ENCODE measurements around the gene XRCC2.

DNA sequence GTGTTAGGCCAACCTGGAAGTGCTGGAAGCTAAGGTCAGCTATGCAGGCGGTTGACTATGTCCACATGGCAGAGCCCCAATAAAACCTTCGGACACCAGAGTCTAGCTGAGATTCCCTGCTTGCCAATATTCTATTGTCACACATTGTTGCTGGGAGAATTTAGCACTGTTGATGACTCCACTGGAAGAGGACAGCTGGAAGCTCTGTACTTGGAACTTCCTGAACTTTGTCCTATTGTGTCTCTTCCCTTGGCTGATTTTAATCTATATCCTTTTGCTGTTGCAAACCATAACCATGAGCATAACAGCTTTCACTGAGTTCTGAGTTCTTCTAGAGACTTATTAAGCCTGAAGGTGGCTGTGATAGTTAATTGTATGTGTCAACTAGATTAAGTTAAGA, 12.0 kb downstream of the XRCC2 start:
- TF ChIP-seq, protein P1, sequence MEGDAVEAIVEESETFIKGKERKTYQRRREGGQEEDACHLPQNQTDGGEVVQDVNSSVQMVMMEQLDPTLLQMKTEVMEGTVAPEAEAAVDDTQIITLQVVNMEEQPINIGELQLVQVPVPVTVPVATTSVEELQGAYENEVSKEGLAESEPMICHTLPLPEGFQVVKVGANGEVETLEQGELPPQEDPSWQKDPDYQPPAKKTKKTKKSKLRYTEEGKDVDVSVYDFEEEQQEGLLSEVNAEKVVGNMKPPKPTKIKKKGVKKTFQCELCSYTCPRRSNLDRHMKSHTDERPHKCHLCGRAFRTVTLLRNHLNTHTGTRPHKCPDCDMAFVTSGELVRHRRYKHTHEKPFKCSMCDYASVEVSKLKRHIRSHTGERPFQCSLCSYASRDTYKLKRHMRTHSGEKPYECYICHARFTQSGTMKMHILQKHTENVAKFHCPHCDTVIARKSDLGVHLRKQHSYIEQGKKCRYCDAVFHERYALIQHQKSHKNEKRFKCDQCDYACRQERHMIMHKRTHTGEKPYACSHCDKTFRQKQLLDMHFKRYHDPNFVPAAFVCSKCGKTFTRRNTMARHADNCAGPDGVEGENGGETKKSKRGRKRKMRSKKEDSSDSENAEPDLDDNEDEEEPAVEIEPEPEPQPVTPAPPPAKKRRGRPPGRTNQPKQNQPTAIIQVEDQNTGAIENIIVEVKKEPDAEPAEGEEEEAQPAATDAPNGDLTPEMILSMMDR (IDR thresholded peaks at IDR 0.05 in 4 of 5, conservative IDR thresholded peaks at IDR 0.05 in 1 of 5): no peak
- TF ChIP-seq POLR2A (IDR thresholded peaks at IDR 0.05): no peak
